GM23248 (cell line): ENCODE measurements around the gene RABGAP1L.

ENCODE experiments used
- EZH2 ChIP-seq: fragments of 200-600 bp; sonication (generic); IDR thresholded peaks from 2 replicates; pipeline ENCODE4 v1.6.1; 2018; ENCODE audit warnings: antibody characterized with exemption, mild to moderate bottlenecking; ENCODE audit not compliant: insufficient read depth, poor library complexity, severe bottlenecking
- EZH2phosphoT487 ChIP-seq: fragments of 200-600 bp; sonication (generic); IDR thresholded peaks from 2 replicates; pipeline ENCODE4 v1.6.1; 2018; ENCODE audit warnings: antibody characterized with exemption, moderate library complexity, mild to moderate bottlenecking, low read depth; ENCODE audit not compliant: insufficient read depth

- TF ChIP-seq EZH2 (no peak), EZH2phosphoT487 (no peak)
Observed at GRCh38 chr1:174726880-174727585, 567.7 kb downstream of the RABGAP1L start.
